CD14-positive monocyte (primary cell): ENCODE measurements around the gene ZNF407. TPM values are rescaled to one million over a fixed set of nuclear protein-coding genes. Genes with fewer than 3 reads are reported as not detected.

Experiments
- DNase-seq, 3 donors: peaks; one replicate each; pipeline ENCODE4 v3.0.0-alpha.2; 2011 to 2022
- H2AFZ ChIP-seq: 2 replicates; pipeline ENCODE4 v1.6.0; 2012; ENCODE audit warnings: mild to moderate bottlenecking, low read depth, low read length, inconsistent platforms; ENCODE audit not compliant: insufficient read depth, poor library complexity, severe bottlenecking
- H3K27ac ChIP-seq, 2 donors: 1 replicate in 1 of 2; 2 replicates in 1 of 2; pipeline ENCODE4 v1.5.1; 2012 to 2013; ENCODE audit warnings: low read length in 2 of 2, control low read depth in 1 of 2, inconsistent platforms in 1 of 2, low read depth in 1 of 2, mild to moderate bottlenecking in 1 of 2
- H3K27me3 ChIP-seq, 2 donors: one replicate each; pipeline versions ENCODE4 v1.6.0 to v1.6.1; 2011 to 2013; ENCODE audit warnings: low read length in 2 of 2; ENCODE audit not compliant: control insufficient read depth in 2 of 2, insufficient read depth in 2 of 2
- H3K36me3 ChIP-seq, 2 donors: replicated peaks in 1 of 2; 1 replicate in 1 of 2; 2 replicates in 1 of 2; pipeline versions ENCODE4 v1.5.1 to v1.6.1; 2012 to 2013; ENCODE audit warnings: low read length in 2 of 2, control low read depth in 1 of 2, inconsistent platforms in 1 of 2, mild to moderate bottlenecking in 1 of 2; ENCODE audit not compliant: insufficient read depth in 2 of 2, control insufficient read depth in 1 of 2
- H3K4me1 ChIP-seq, 2 donors: 1 replicate in 1 of 2; 2 replicates in 1 of 2; pipeline versions ENCODE4 v1.5.1 to v1.6.1; 2012 to 2013; ENCODE audit warnings: low read length in 2 of 2, control low read depth in 1 of 2, inconsistent platforms in 1 of 2, mild to moderate bottlenecking in 1 of 2, moderate library complexity in 1 of 2; ENCODE audit not compliant: insufficient read depth in 2 of 2, control insufficient read depth in 1 of 2
- H3K4me2 ChIP-seq: replicated peaks from 2 replicates; pipeline ENCODE3; 2012; ENCODE audit warnings: low read length, moderate library complexity, mild to moderate bottlenecking; ENCODE audit not compliant: poor library complexity, severe bottlenecking; ENCODE audit errors: extremely low read depth
- H3K4me3 ChIP-seq, 3 experiments: fragments of 200-600 bp in 1 of 3; sonication (generic) in 1 of 3; replicated peaks in 1 of 3; 1 replicate in 2 of 3; 2 replicates in 1 of 3; pipeline ENCODE4 v1.5.1; 2011 to 2013; ENCODE audit warnings: low read length in 3 of 3, mild to moderate bottlenecking in 3 of 3, control low read depth in 2 of 3, low read depth in 2 of 3, inconsistent platforms in 1 of 3, moderate library complexity in 1 of 3
- H3K79me2 ChIP-seq: 2 replicates; pipeline ENCODE4 v1.6.0; 2012; ENCODE audit warnings: mild to moderate bottlenecking, control low read depth, inconsistent platforms, low read length, moderate library complexity; ENCODE audit not compliant: insufficient read depth
- H3K9ac ChIP-seq: 2 replicates; pipeline ENCODE4 v1.6.0; 2017; ENCODE audit warnings: low read length, mild to moderate bottlenecking; ENCODE audit not compliant: insufficient read depth, poor library complexity, severe bottlenecking
- H3K9me3 ChIP-seq, 2 donors: replicated peaks in 1 of 2; 1 replicate in 1 of 2; 2 replicates in 1 of 2; pipeline versions ENCODE4 v1.5.1 to v1.6.1; 2012 to 2013; ENCODE audit warnings: low read length in 2 of 2, control low read depth in 1 of 2; ENCODE audit not compliant: control insufficient read depth in 1 of 2, insufficient read depth in 1 of 2
- H4K20me1 ChIP-seq: 2 replicates; pipeline ENCODE4 v1.6.0; 2012; ENCODE audit warnings: mild to moderate bottlenecking, low read length, control low read depth, moderate library complexity; ENCODE audit not compliant: insufficient read depth
- H3K27ac Mint-ChIP-seq, 7 donors: one replicate each; pipeline ENCODE4 v1.8.0; 2020; ENCODE audit warnings: mild to moderate bottlenecking in 7 of 7, mixed read lengths in 7 of 7, moderate library complexity in 6 of 7, inconsistent platforms in 2 of 7
- H3K27me3 Mint-ChIP-seq, 3 donors: one replicate each; pipeline ENCODE4 v1.8.0; 2021 to 2022; ENCODE audit warnings: low read depth in 3 of 3, mild to moderate bottlenecking in 3 of 3, mixed read lengths in 3 of 3, moderate library complexity in 3 of 3, inconsistent platforms in 1 of 3
- H3K36me3 Mint-ChIP-seq, 2 donors: one replicate each; pipeline ENCODE4 v1.8.0; 2020; ENCODE audit warnings: mixed read lengths in 2 of 2, inconsistent platforms in 1 of 2, mild to moderate bottlenecking in 1 of 2
- H3K4me1 Mint-ChIP-seq: one replicate; pipeline ENCODE4 v1.8.0; 2020; ENCODE audit warnings: mild to moderate bottlenecking, mixed read lengths
- H3K4me3 Mint-ChIP-seq, 2 donors: one replicate each; pipeline ENCODE4 v1.8.0; 2020; ENCODE audit warnings: mild to moderate bottlenecking in 2 of 2, mixed read lengths in 2 of 2, moderate library complexity in 1 of 2
- H3K9me3 Mint-ChIP-seq, 7 donors: one replicate each; pipeline ENCODE4 v1.8.0; 2020 to 2022; ENCODE audit warnings: mixed read lengths in 7 of 7, mild to moderate bottlenecking in 6 of 7, moderate library complexity in 6 of 7, inconsistent platforms in 2 of 7
- CTCF ChIP-seq: fragments of 200-600 bp; IDR thresholded peaks from one replicate; pipeline ENCODE4 v1.8.0; 2022; ENCODE audit warnings: antibody characterized with exemption, mild to moderate bottlenecking
- WGBS: methylation state at CpG from one replicate; pipeline ENCODE4 v1.1.5; 2013; ENCODE audit warnings: missing lambda C conversion rate; ENCODE audit not compliant: insufficient coverage; 5-methylcytosine and 5-hydroxymethylcytosine counted together
- intact Hi-C, 2 donors: fragments of 100-400 bp; cut with micrococcal nuclease; formaldehyde crosslinking; loops; one replicate each; pipeline versions ENCODE4 v1.15.0 to v1.15.1; 2023
- polyA plus RNA-seq, 3 donors: library from polyadenylated mRNA; depleted of rRNA in 1 of 3; unstranded in 2 of 3; stranded (reverse) in 1 of 3; fragments of 300-500 nt in 2 of 3; fragments of >200 nt in 1 of 3; fragmentation: Illumina TruSeq in 2 of 3; gene quantifications; 1 replicate in 2 of 3; 2 replicates in 1 of 3; pipeline ENCODE4 v1.2.3, GENCODE V29; 2012 to 2021

ZNF407 gene
- polyA plus RNA-seq, 3 donors, result 1.3 to 3.6 (median 1.6) TPM

DNA sequence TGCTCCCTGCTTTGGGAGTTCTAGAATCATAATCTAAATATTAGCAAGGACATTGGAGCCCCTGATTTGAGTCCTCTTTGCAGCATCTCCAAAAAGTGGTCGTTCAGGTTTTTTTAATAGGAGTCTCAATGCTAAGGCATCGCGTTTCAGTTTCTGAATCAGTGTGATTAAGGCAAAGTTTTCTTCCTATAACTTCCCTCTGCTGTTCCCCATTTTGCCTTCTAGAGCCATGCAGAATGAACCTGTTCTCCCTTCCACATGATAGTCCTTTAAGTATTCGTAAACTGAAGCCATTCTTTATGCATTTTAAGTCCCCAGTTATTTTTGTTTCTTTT is 451.8 kb downstream of the ZNF407 start:
- H4K20me1 ChIP-seq, result no peaks in the 10 kb centered on the region

DNA sequence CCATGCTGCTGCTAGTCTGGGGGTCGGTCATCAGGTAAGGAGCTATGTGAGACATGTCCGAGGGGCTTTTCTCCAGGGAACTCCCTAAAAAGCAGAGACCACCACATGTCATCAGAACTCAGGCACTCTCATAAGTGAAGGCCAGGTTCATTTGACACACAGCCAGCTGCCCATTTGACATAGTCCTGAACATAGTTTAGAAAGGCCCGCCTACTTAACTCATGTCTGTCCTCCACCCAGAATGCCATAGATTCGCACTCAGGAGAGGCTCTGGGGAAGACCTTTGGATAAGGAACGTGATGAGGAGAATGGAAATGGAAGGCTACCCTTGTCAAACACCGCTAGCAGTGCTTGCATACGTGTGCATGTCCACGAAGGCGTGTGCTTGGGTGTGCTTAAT is 454.1 kb downstream of the ZNF407 start:
- no peak overlapping the region for H3K4me3 ChIP-seq
- H3K27ac ChIP-seq, result no peak overlapping the region
- WGBS, result 92% methylated on average over 4 of the region's 9 CpGs
- H3K36me3 Mint-ChIP-seq, result peaks cover 5 to 16% of the 10 kb centered on the region in 2 donors
- H4K20me1 ChIP-seq, result no peaks in the 10 kb centered on the region
- peaks cover 0 to 2% (median 0%) of the 10 kb centered on the region in 3 donors for H3K27me3 Mint-ChIP-seq
- no peak for TF ChIP-seq CTCF
- H3K4me1 Mint-ChIP-seq, result no peaks in the 10 kb centered on the region
- H3K27me3 ChIP-seq, result no peaks in the 10 kb centered on the region
- H3K27ac Mint-ChIP-seq, result peak overlapping the region in 1 of 7 donors; percentile 42
- no peak overlapping the region for H3K4me3 Mint-ChIP-seq
- no peaks in the 10 kb centered on the region for H3K9me3 Mint-ChIP-seq
- no peaks in the 10 kb centered on the region for H3K4me1 ChIP-seq
- DNase-seq, result no peak
- H3K36me3 ChIP-seq, result no peaks in the 10 kb centered on the region
- no peak overlapping the region for H2AFZ ChIP-seq
- no peak overlapping the region for H3K4me2 ChIP-seq
- intact Hi-C loops, result no loop called here
- H3K9ac ChIP-seq, result no peak overlapping the region
- no peaks in the 10 kb centered on the region for H3K79me2 ChIP-seq
- H3K9me3 ChIP-seq, result no peaks in the 10 kb centered on the region

More for the DNA sequence above, 451.8 kb downstream of the ZNF407 start:
- H3K4me2 ChIP-seq, result no peak overlapping the region
- H2AFZ ChIP-seq, result no peak overlapping the region
- H3K9me3 ChIP-seq, result no peaks in the 10 kb centered on the region
- intact Hi-C loops, result no loop called here
- Mint-ChIP-seq H3K9me3 (no peaks in the 10 kb centered on the region), H3K4me3 (no peak overlapping the region), H3K4me1 (no peaks in the 10 kb centered on the region), H3K27ac (no peak overlapping the region), H3K36me3 (peaks cover 11 to 16% of the 10 kb centered on the region in 2 donors), H3K27me3 (peaks cover 0 to 2% (median 0%) of the 10 kb centered on the region in 3 donors)
- DNase-seq, result no peak
- H3K4me3 ChIP-seq, result no peak overlapping the region
- H3K36me3 ChIP-seq, result no peaks in the 10 kb centered on the region
- H3K9ac ChIP-seq, result no peak overlapping the region
- no peak overlapping the region for H3K27ac ChIP-seq
- H3K79me2 ChIP-seq, result no peaks in the 10 kb centered on the region
- no peaks in the 10 kb centered on the region for H3K4me1 ChIP-seq
- WGBS, result 100% methylated on average over 1 of the region's 4 CpGs
- no peaks in the 10 kb centered on the region for H3K27me3 ChIP-seq
- TF ChIP-seq CTCF, result no peak
